HepG2 (cell line): ENCODE data around the gene HPCAL1.

ENCODE experiments used
- CTCF ChIP-seq: sonication (generic); formaldehyde crosslinking; IDR thresholded peaks from 2 replicates; pipeline ENCODE4 v1.5.0; 2020; ENCODE audit warnings: mild to moderate bottlenecking, missing genetic modification reagents, moderate library complexity
- MTA1 ChIP-seq: sonication (generic); formaldehyde crosslinking; IDR thresholded peaks from 2 replicates; pipeline ENCODE4 v1.4.0; 2020; ENCODE audit warnings: missing genetic modification reagents, mild to moderate bottlenecking, borderline replicate concordance
- PATZ1 ChIP-seq: sonication (generic); formaldehyde crosslinking; IDR thresholded peaks from 2 replicates; pipeline ENCODE4 v1.4.0; 2020; ENCODE audit warnings: missing genetic modification reagents
- REST ChIP-seq, 2 experiments: IDR thresholded peaks; 2 replicates each; pipeline ENCODE4 v1.6.1; 2011 to 2012; ENCODE audit warnings: low read length in 2 of 2, borderline replicate concordance in 1 of 2, low read depth in 1 of 2, mild to moderate bottlenecking in 1 of 2, moderate library complexity in 1 of 2
- ZBTB44 ChIP-seq: sonication (generic); formaldehyde crosslinking; IDR thresholded peaks from 2 replicates; pipeline ENCODE4 v1.4.0; 2020; ENCODE audit warnings: missing genetic modification reagents
- ZMYM3 ChIP-seq: sonication (generic); formaldehyde crosslinking; IDR thresholded peaks from 2 replicates; pipeline ENCODE4 v1.5.1; 2020; ENCODE audit warnings: mild to moderate bottlenecking, missing genetic modification reagents
- ZNF350 ChIP-seq: sonication (generic); formaldehyde crosslinking; IDR thresholded peaks from 2 replicates; pipeline ENCODE4 v1.4.0; 2020; ENCODE audit warnings: mild to moderate bottlenecking, low read depth, missing genetic modification reagents, borderline replicate concordance
- ZNF563 ChIP-seq: sonication (generic); formaldehyde crosslinking; IDR thresholded peaks from 2 replicates; pipeline ENCODE4 v1.8.0; 2022; ENCODE audit warnings: mild to moderate bottlenecking, moderate library complexity, missing genetic modification reagents

GRCh38 chr2:10422732-10423399 lies 120.2 kb downstream of the HPCAL1 start:
- TF ChIP-seq PATZ1 (CRISPR knock-in tag) (no peak), CTCF (no peak), ZNF563 (CRISPR knock-in tag) (no peak), REST (IDR thresholded peaks at IDR 0.05; ENCODE audit: borderline replicate concordance in 1 of 2, low read depth in 1 of 2, low read length in 2 of 2) (no peak), ZBTB44 (CRISPR knock-in tag) (no peak), ZNF350 (CRISPR knock-in tag) (no peak), ZMYM3 (CRISPR knock-in tag) (no peak), MTA1 (CRISPR knock-in tag) (no peak)
